Breast epithelium (tissue), 4 donors: Measurements from ENCODE around the gene TRIM38. TPM values are rescaled to one million over a fixed set of nuclear protein-coding genes. Genes with fewer than 3 reads are reported as not detected.

Experiments used
- DNase-seq, 2 donors: peaks; one replicate each; pipeline ENCODE4 v3.0.0-alpha.2; 2019; ENCODE audit warnings: low spot score in 2 of 2
- H3K27ac ChIP-seq, 2 donors: fragments of 200-600 bp; sonication (generic) in 1 of 2; one replicate each; pipeline ENCODE4 v1.5.1; 2016 to 2019; ENCODE audit warnings: mild to moderate bottlenecking in 1 of 2
- H3K27me3 ChIP-seq, 2 donors: fragments of 200-600 bp; sonication (generic) in 1 of 2; one replicate each; pipeline versions ENCODE4 v1.5.1 to v1.6.0; 2017 to 2019; ENCODE audit warnings: control low read depth in 1 of 2, mild to moderate bottlenecking in 1 of 2
- H3K36me3 ChIP-seq: fragments of 200-600 bp; one replicate; pipeline ENCODE4 v1.5.1; 2019
- H3K4me1 ChIP-seq, 2 donors: fragments of 200-600 bp; sonication (generic); one replicate each; pipeline ENCODE4 v1.5.1; 2016 to 2019; ENCODE audit warnings: control low read depth in 1 of 2
- H3K4me3 ChIP-seq, 3 donors: fragments of 200-600 bp; sonication (generic); 1 replicate in 2 of 3; 2 replicates in 1 of 3; pipeline ENCODE4 v1.5.1; 2016 to 2019; ENCODE audit warnings: mild to moderate bottlenecking in 3 of 3, moderate library complexity in 2 of 3
- H3K9me3 ChIP-seq, 2 donors: fragments of 200-600 bp; sonication (generic) in 1 of 2; one replicate each; pipeline ENCODE4 v1.5.1; 2016 to 2019; ENCODE audit warnings: control low read depth in 1 of 2
- POLR2A ChIP-seq: fragments of 450-650 bp; IDR thresholded peaks from one replicate; pipeline ENCODE4 v1.6.1; 2016; ENCODE audit warnings: antibody characterized with exemption, mild to moderate bottlenecking, moderate library complexity
- POLR2AphosphoS5 ChIP-seq, 3 donors: sonication (generic); formaldehyde crosslinking; IDR thresholded peaks; one replicate each; pipeline ENCODE4 v1.6.1; 2017; ENCODE audit warnings: antibody characterized with exemption in 3 of 3
- intact Hi-C: fragments of 100-400 bp; cut with DNase I; formaldehyde crosslinking; loops from one replicate; pipeline ENCODE4 v1.15.1; 2023; ENCODE audit warnings: low total_unique reads
- total RNA-seq, 3 donors: library from RNA; depleted of rRNA; stranded (reverse); fragments of >200 nt; gene quantifications; one replicate each; pipeline ENCODE4 v1.1.0, GENCODE V29; 2016
- TF ChIP-seq, protein P1 (sequence below), 3 donors: fragments of 450-650 bp; IDR thresholded peaks; one replicate each; pipeline ENCODE4 v1.5.1; 2016 to 2017; ENCODE audit warnings: antibody characterized with exemption in 3 of 3, mild to moderate bottlenecking in 3 of 3, moderate library complexity in 3 of 3

TRIM38 gene
- total RNA-seq, 3 donors from 2014 or later, result 11.8 to 16.2 (median 12.1) TPM

GRCh38 chr6:25961619-25962148 lies 918 bp upstream of the TRIM38 start:
- no peak for DNase-seq
- intact Hi-C loops, result no loop called here
- H3K27ac ChIP-seq, result peak overlapping the region; percentile 94 to 97

GRCh38 chr6:25963426-25964123 lies 973 bp downstream of the TRIM38 start:
- H3K36me3 ChIP-seq, result no peaks in the 10 kb centered on the region
- H3K9me3 ChIP-seq, result peaks cover 5 to 17% of the 10 kb centered on the region in 2 donors
- peak overlapping the region; percentile 94 to 97 for H3K27ac ChIP-seq
- peak overlapping the region; percentile 55 to 80 (median 57) for H3K4me3 ChIP-seq
- peaks cover 0 to 5% of the 10 kb centered on the region in 2 donors for H3K4me1 ChIP-seq
- no peaks in the 10 kb centered on the region for H3K27me3 ChIP-seq
- DNase-seq, result no peak
- TF ChIP-seq POLR2A (no peak), POLR2AphosphoS5 (IDR thresholded peaks at IDR 0.05) (no peak)
- TF ChIP-seq, protein P1, sequence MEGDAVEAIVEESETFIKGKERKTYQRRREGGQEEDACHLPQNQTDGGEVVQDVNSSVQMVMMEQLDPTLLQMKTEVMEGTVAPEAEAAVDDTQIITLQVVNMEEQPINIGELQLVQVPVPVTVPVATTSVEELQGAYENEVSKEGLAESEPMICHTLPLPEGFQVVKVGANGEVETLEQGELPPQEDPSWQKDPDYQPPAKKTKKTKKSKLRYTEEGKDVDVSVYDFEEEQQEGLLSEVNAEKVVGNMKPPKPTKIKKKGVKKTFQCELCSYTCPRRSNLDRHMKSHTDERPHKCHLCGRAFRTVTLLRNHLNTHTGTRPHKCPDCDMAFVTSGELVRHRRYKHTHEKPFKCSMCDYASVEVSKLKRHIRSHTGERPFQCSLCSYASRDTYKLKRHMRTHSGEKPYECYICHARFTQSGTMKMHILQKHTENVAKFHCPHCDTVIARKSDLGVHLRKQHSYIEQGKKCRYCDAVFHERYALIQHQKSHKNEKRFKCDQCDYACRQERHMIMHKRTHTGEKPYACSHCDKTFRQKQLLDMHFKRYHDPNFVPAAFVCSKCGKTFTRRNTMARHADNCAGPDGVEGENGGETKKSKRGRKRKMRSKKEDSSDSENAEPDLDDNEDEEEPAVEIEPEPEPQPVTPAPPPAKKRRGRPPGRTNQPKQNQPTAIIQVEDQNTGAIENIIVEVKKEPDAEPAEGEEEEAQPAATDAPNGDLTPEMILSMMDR (IDR thresholded peaks at IDR 0.05), result no peak
- intact Hi-C loops, result no loop called here

More at GRCh38 chr6:25961619-25962148, 918 bp upstream of the TRIM38 start:
- Histone ChIP-seq H3K36me3 (no peaks in the 10 kb centered on the region), H3K27me3 (no peaks in the 10 kb centered on the region), H3K4me3 (peak overlapping the region; percentile 55 to 80 (median 57)), H3K9me3 (peaks cover 5 to 19% of the 10 kb centered on the region in 2 donors), H3K4me1 (peaks cover 0 to 5% of the 10 kb centered on the region in 2 donors)
- TF ChIP-seq POLR2AphosphoS5 (IDR thresholded peaks at IDR 0.05), result no peak
- no peak for TF ChIP-seq POLR2A
- TF ChIP-seq, protein P1 (IDR thresholded peaks at IDR 0.05), result no peak

GRCh38 chr6:25965058-25965457 lies 2.5 kb downstream of the TRIM38 start:
- intact Hi-C loops, result no loop called here
- H3K36me3 ChIP-seq, result no peaks in the 10 kb centered on the region
- H3K27me3 ChIP-seq, result no peaks in the 10 kb centered on the region
- peaks cover 0 to 5% of the 10 kb centered on the region in 2 donors for H3K4me1 ChIP-seq
- no peak for DNase-seq
- no peak overlapping the region for H3K27ac ChIP-seq
- peak overlapping the region in 1 of 3 donors; percentile 20 for H3K4me3 ChIP-seq
- TF ChIP-seq, protein P1 (IDR thresholded peaks at IDR 0.05), result no peak
- TF ChIP-seq POLR2AphosphoS5 (IDR thresholded peaks at IDR 0.05) (no peak), POLR2A (no peak)
- peaks cover 5 to 10% of the 10 kb centered on the region in 2 donors for H3K9me3 ChIP-seq

- intact Hi-C loops, result no loop called here
- H3K27me3 ChIP-seq, result no peaks in the 10 kb centered on the region
- no peaks in the 10 kb centered on the region for H3K9me3 ChIP-seq
- no peak overlapping the region for H3K27ac ChIP-seq
- TF ChIP-seq POLR2AphosphoS5 (IDR thresholded peaks at IDR 0.05), result no peak
- DNase-seq, result no peak
- peaks cover 0 to 18% of the 10 kb centered on the region in 2 donors for H3K4me1 ChIP-seq
- H3K36me3 ChIP-seq, result no peaks in the 10 kb centered on the region
- H3K4me3 ChIP-seq, result peak overlapping the region in 1 of 3 donors; percentile 22
These were observed 4.1 kb downstream of the TRIM38 start for GRCh38 chr6:25966711-25967110.

DNA sequence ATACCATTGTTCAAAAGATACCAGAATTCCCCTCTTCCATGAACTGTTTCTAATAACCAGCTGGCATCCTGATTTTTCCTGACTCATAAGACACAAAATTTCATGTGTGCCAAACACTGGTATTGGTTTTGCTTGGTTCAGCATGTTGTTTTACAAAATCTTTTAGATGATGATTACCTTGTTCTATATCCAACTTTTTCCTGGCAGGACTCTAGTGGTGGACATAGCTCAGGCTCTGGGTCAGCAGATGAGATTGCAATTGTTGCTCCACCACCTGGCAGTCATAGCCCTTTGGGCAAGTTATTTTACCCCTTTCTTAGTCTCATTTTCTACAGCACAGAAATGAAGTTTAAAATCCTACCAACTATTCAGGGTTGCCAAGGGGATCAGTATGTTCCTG lies 6.2 kb downstream of the TRIM38 start:
- peak overlapping the region in 1 of 2 donors; percentile 25 for H3K27ac ChIP-seq
- no peak for DNase-seq
- H3K27me3 ChIP-seq, result no peaks in the 10 kb centered on the region
- H3K36me3 ChIP-seq, result no peaks in the 10 kb centered on the region
- peaks cover 0 to 18% of the 10 kb centered on the region in 2 donors for H3K4me1 ChIP-seq
- no peaks in the 10 kb centered on the region for H3K9me3 ChIP-seq
- intact Hi-C loops, result no loop called here
- peak overlapping the region in 1 of 3 donors; percentile 27 for H3K4me3 ChIP-seq
- TF ChIP-seq POLR2AphosphoS5 (IDR thresholded peaks at IDR 0.05), result no peak
- TF ChIP-seq, protein P1 (IDR thresholded peaks at IDR 0.05), result no peak
- no peak for TF ChIP-seq POLR2A
